GM21528 (cell line): ENCODE results near the gene PTPRU.
"Not testable (repeated sequence)": the region's sequence is repeated elsewhere in the genome, so short reads cannot be mapped to it uniquely, and the experiment has no call there.

ENCODE experiments used
- ATAC-seq: cut with Tn5 transposase; IDR thresholded peaks from one replicate; pipeline ENCODE4 v1.9.1; 2021; ENCODE audit warnings: mild to moderate bottlenecking, moderate library complexity; ENCODE audit not compliant: unreplicated experiment, low FRiP score

The PTPRU gene

GRCh38 chr1:29311352-29312030 lies 75.2 kb downstream of the PTPRU start:
- no peak for ATAC-seq

- ATAC-seq = no peak
Measured at GRCh38 chr1:29312469-29313461, 76.4 kb downstream of the PTPRU start.

GRCh38 chr1:29314685-29315084 lies 78.4 kb downstream of the PTPRU start:
- not testable (repeated sequence) for ATAC-seq

GRCh38 chr1:29315262-29315661 lies 78.9 kb downstream of the PTPRU start:
- ATAC-seq = no peak

GRCh38 chr1:29315876-29316275 lies 79.6 kb downstream of the PTPRU start:
- ATAC-seq = no peak

- ATAC-seq = no peak
Measured at GRCh38 chr1:29317063-29317915, 81.0 kb downstream of the PTPRU start.

GRCh38 chr1:29317916-29318530 lies 81.7 kb downstream of the PTPRU start:
- ATAC-seq = no peak

GRCh38 chr1:29318724-29319123 lies 82.4 kb downstream of the PTPRU start:
- ATAC-seq = no peak

- no peak for ATAC-seq
Measured at GRCh38 chr1:29319300-29320110, 83.2 kb downstream of the PTPRU start.

GRCh38 chr1:29320156-29320940 lies 84.0 kb downstream of the PTPRU start:
- no peak for ATAC-seq

GRCh38 chr1:29321176-29321575 lies 84.9 kb downstream of the PTPRU start:
- ATAC-seq = no peak

- ATAC-seq = no peak
Measured at GRCh38 chr1:29322147-29322694, 85.9 kb downstream of the PTPRU start.

- ATAC-seq = no peak
Measured at GRCh38 chr1:29322861-29323585, 86.7 kb downstream of the PTPRU start.

- ATAC-seq = no peak
Measured at GRCh38 chr1:29323636-29324035, 87.3 kb downstream of the PTPRU start.

GRCh38 chr1:29324202-29324601 lies 87.9 kb downstream of the PTPRU start:
- ATAC-seq = no peak

GRCh38 chr1:29324771-29325351 lies 88.5 kb downstream of the PTPRU start:
- no peak for ATAC-seq

- no peak for ATAC-seq
Measured at GRCh38 chr1:29325675-29326074, 89.4 kb downstream of the PTPRU start.
